HG03025 (cell line): ENCODE measurements around the gene TSPAN10.
"Not testable (repeated sequence)": the region's sequence is repeated elsewhere in the genome, so short reads cannot be mapped to it uniquely, and the experiment has no call there.

Experiments
- ATAC-seq: cut with Tn5 transposase; IDR thresholded peaks from one replicate; pipeline ENCODE4 v1.9.1; 2021; ENCODE audit warnings: mild to moderate bottlenecking, moderate library complexity; ENCODE audit not compliant: unreplicated experiment, low FRiP score

TSPAN10 gene

DNA sequence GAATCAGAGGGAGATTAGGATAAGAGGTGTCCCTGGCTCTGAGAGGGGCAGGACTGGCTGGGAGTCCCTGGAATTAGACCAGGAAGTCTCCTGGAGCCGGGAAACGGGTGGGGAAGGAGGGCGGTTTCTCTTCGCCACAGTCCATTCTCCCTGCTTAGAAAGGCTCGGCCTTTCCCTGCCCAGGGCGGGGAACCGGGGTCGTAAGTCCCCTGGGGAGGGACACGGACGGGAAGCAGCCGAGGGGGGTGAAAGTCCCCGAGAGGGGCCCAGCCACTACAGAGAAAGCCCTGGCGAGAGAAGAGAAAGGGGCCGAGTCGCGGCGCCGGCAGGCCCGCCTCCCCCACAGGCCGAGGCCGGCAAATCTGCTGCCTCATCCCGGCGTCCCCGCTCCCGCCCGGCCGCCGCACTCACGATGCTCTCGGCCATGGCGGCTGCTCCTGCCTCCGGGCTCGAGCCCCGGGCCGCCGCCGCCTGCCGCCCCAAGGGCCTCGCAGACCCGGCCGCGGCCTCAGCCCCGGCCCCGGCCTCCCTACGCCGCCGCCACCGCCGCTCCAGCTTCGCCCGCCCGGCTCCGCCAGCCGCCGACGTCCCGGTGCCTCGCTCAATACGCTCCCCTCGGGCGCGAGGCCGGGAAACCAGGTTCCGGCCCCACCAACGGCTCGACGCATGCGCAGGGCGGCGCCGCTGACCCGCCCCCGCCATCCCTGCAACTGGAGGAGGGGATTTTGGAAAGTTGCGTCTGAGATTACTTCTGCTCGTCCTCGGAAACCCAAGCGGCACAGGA, at the start of gene TSPAN10, which contains the start of gene NPLOC4:
Gene TSPAN10, plus strand, starts transcription at position 692 of the 784 bp plus-strand sequence. CDS start 5,217 bp downstream, outside the sequence.
Gene NPLOC4, minus strand, starts transcription at position 608 of the 784 bp plus-strand sequence. Its CDS starts 182 bp downstream, at position 426.
- ATAC-seq: peak; percentile 73

DNA sequence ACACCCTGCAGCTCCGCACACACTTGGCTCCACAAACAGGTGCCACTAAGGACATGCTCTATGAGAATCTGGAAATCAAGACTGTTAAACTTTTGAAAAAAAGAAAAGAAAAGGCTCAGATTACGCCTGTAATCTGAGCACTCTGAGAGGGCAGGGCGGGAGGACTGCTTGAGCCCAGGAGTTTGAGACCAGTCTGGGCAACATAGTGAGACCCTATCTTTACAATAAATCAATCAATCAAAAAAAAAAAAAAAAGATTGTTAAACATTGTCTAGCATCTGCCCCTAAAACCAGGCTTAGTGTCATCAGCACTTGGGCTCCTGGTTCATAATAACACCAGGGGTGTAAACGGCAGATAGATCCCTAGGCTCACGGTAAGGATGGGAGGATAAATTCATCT, 47.4 kb upstream of the TSPAN10 start:
- no peak for ATAC-seq

DNA sequence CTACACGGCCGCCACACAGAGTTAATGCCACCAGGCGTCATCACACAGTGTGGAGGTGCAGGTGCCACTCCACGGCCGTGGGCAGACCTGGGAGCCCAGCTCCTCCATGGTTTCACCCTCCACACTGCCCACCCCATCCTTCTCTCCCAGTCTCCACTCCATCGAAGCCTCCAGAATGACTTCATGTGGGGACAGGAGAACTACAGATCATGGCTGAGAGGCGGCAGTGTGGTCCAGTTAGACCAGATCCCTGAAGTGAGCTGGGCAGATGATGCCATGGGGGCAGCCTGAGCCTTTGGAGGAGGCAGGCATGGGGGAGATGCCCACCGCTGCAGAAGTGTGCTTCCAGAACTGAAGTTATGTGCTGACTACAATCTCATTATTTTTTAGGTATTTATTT, 46.9 kb upstream of the TSPAN10 start:
- no peak for ATAC-seq

DNA sequence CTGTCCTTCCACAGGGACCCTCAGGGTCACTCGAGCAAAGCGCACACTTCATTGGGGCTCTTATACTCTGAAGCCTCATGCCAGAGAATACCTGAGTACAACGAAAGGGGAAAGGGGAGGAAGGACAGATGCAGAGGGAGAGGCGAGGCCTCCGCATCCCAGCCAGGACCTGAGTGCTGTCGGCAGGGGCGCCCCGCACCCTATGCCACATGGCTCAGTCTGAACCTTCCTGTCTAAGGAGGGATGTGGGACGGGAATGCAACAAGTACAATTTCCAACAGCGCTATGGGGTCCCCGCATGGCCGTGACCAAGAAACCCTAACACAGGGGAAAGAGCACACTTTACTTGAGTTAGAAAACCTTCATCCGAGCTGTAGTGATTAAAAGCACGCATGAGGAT, 45.0 kb upstream of the TSPAN10 start:
- ATAC-seq: no peak

DNA sequence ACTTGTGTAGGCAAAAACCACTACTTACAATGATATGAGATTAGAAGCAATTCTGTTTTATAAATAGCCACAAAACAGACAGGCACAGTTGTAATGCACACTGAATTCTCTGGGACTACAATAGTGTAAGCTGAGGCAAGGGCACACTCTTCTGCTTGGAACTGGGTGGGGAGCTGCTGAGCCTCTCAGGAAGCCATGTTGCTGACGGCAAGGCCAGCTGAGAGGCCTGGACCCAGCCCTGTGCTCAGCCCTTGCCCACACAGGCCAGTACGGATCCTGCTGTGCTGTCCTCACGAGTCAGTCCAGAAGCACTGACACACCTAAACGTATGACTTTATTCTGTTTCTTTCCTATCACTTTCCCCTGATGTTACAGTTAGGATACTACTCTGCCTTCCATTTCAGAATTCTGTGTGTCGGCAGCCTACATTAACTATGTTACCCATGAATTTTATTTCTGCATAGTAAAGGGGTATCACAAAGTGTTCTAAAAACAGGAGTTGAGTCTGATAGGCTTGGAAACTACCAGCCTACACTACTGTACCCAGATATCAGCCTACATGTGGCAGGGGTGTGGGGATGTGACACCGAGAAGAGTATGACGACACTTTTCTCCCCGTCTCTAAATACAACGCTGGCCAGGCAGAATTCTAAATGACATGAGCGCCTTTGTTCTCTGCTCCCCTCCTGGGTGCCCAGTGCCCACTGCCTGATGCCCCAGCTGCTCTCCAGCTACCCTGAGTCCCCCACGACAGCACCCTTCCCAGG, 43.7 kb upstream of the TSPAN10 start:
- ATAC-seq: no peak

DNA sequence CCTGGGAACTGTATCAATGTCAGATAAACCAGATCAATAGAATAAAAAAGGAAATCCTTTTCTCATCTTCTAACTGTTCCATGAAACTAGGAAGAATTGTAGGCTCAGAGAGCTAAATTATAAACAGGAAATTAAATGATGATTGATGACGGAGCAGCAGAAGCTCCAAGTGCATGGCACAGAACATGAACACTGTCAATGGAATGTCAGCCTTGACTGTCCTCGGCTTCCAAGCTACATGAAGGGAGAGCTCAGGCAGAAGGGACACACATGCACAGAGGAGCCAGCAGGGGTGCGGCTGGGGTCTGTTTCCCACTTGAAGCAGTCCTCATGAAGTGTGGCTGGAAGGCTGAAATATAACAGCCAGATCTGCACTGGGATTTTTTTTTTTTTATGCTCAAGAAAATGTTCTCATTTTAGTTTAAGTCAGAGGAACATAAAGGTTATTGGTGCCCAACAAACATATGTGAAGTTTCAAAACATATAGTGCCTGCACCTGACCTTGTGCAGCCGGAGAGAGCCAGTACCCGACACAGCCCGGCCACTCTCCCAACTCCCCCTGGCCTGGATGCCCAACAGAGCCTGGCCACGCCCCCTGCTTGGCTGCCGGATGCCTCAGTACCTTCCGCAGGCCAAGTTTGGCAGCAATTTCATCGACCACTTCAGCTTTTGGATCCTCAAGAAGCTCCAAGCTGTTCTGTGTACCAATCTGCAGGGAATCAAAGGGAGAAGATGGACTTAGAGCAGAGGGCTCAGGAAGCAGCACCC, 37.1 kb upstream of the TSPAN10 start:
- ATAC-seq: no peak

DNA sequence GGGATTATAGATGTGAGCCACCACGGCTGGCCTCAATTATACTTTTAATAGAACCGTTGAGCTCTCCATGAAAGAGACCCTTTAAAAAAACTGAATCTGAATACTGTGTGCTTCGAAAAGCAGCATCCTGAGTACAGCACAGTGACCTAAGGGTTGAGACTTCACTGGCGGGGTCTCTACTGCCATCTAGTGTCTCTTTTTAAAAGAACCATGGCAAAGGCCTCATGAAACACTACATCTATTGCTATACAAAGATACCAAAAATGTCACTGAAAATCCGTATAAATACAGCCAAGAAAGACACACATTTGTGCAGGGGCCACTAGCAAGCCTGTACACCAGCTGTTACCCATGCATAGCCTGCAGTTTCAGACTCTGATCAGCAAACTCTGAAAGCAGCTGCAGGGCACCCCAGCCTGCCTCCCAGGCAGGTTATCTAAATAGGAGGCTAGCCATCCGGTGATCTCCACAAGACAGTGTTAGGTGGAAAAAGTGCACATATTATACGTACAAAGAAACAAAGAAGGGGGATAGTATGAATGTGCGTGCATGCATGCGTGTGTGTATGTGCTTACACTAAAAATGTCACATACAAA, 35.4 kb upstream of the TSPAN10 start:
- ATAC-seq: no peak

DNA sequence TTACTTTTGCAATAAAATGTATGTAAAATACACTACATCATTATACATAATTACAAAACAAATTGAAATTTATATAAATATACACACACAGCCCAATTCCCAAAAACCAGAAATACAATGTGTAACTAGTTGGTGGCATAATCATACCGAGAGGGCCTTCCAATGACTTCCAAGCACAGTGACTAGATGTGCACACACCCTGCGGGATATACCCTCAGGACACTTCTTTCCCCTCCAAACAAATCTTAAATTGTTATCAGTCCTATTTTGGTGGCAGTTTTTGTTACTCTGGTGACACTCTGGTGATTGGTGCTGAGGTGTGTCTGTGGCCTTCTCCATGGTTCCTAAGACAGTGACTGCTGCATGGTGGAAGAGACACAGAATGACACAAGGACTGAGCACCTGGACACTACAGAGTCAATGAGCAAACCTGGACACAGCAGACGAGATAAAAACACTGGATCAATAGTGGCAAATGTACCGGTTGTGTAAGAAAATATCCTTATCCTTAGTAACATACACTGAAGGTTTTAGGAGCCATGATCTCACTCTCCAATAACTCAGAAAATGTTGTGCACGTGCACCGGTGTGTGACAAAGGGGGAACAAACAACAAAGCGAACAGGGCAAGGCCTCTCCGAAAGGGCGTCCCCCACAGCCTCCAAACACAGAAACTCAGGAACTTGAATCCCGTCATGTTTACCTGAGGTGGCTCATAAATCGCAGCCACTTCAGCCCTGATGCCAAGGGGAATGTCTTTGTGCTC, 33.0 kb upstream of the TSPAN10 start:
- ATAC-seq: no peak

DNA sequence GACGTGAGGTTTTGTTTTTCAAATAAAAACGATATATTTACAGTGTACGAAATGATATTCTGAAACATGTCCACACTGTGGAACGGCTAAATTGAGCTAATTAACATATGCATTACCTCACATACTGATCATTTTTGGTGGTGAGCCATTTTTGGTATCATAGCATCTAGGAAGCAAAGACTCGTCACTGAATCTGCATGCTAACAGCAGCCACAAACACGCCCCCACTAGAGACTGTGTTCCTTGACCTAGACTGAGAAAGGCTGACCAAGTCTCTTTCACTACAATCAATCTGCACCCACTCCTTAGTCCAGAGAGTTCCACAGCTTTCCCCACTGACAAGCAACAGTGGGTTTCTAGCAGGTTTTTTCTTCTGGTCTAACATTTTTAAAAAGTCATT, 29.6 kb upstream of the TSPAN10 start:
- no peak for ATAC-seq

DNA sequence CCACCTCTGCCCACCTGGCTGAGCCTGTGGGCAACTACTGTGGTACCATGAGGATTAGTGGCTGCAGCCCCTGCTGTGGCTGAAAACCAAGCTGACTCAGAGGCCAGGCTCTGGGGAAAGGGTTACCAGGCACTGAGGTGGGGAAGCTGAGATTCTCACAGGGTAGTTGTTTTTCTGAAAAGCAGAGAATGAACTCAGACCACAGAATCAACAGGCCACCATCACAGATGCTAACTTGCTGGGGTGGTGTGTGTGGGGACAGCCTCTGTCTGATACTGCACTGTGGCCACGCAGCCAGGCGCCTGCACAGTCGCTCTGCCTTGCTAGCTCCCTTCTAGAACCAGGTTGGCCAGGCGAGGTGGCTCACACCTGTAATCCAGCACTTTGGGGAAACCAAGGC, 28.9 kb upstream of the TSPAN10 start:
- no peak for ATAC-seq

DNA sequence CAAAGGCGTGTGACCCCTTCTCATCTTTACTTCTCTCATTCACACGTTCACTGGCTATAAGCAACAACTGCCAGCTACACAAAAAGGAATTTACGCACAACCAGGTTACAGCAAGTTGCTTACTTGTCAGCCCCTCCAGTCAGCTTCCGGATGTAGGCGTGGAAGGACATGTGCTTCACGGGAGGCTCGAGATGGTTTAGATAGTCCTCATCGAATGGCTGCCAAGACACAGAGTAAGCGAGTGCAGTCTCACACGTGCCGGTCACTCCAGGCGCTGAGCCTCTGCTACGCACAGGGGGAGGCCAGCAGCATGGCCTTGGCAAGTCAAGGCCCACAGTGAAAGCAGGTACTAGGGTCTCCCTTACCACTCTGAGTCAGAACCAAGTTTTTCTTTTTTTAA, 28.4 kb upstream of the TSPAN10 start:
- no peak for ATAC-seq

DNA sequence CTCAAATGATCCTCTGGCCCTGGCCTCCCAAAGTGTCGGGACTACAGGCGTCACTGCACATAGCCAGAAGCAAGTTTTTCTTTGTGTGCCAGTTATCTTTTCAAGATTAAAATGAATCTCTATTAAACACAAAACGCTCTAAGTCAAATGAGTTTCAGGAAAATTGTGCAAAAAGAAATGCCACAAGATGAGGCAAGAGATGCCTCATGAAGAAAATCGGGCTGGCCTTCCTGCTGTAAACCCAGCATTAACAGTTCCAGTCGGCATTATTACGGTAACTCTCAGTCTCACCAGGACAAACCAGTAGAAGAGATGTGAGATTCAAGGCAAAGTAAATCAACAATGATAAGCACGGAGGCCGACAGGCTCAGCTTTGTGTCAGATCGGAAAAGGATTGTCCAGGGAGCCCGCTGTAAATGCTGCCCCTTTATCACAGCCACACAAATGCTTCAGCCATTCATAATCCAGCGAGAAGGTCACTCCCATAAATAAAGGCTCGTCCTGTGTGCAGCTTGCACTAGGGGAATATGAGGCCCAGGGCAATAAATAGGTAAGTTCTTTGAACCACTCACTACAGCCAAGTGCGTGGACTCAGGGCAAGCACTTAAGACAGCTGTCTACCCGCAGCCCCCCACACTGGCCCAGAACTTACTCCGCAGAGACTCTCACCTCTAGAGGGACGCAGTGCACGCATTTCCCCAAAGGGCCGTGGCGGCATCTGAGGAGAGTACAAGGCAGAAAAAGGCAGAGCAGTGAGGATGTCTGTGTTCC, 27.3 kb upstream of the TSPAN10 start:
- no peak for ATAC-seq

DNA sequence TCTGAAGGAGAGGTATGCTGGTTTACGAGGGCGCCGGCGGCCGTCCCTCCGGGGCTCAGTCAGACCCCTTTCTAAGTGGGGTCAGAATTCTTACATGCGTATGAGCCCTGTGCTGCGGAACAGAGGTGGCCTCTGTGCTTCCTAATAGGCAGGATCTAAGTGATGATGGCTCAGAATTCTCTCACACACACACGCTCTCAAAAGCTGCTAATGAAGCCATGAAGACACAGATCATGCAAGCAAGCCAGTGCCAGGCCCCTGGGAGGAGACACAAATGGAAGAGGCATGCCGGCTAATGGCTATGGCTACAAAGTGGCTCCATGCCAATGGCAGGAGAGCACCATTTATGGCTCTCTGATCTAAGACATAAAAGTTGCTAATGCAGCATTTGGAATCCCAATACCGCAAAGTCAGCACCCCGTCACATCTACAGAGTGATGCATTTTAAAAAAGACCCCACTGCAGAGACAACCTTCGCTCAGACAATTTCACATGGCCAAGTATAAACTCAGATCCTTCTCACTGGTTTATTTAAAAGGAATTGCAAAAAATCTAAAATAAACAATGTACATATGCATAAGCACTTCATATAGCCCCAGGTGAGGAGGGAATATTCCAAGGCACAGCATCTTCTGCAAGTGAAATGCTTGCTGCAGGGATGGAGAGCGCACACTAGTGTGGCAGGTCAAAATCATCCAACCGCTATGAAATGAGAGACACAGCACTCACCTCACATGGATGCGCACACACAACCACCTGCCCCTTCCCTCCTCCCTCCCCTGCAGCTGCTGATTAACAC, 24.6 kb upstream of the TSPAN10 start:
- no peak for ATAC-seq

DNA sequence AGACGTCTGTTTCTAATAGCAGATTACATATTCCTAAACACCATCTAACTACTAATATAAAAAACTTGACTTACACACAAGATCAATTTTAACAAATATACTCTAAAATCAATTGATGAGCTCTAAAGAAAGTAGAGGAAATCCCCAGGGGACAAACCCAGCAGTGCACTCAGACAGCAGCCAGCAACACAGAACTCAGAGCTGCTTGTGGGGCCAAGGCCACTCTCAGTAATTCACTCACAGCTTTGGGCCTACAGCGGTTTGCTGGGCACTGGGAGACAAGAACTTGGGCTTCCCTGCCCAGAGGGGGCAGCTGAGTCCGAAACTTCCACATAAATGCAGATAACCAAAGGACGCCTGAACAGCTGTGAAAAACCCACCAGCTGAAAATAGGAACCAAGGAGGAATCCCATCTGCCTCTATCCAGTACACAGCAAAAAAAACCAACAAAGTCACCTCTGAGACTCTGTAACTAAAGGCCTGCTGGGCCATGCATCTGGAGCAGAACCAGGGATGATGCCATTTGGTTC, 21.5 kb upstream of the TSPAN10 start:
- ATAC-seq: no peak

DNA sequence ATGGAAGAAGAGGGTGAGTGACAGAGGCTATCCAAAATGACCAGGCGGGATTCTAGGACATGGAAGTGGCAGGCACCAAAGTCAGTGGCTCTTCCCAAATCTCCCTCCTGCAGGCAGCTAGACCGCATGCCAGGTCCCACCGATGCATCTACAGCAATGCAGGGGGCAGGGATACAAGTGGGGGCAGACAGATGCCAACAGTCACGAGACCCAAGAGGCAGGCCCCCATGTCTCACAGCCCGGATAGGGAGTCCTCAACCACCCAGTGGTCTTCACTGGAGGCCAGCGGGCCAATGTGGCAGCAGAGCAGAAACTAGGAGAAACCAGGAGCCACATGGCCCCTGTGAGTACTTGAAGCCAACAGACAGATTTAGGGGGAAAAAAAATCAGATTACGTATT, 20.1 kb upstream of the TSPAN10 start:
- no peak for ATAC-seq

DNA sequence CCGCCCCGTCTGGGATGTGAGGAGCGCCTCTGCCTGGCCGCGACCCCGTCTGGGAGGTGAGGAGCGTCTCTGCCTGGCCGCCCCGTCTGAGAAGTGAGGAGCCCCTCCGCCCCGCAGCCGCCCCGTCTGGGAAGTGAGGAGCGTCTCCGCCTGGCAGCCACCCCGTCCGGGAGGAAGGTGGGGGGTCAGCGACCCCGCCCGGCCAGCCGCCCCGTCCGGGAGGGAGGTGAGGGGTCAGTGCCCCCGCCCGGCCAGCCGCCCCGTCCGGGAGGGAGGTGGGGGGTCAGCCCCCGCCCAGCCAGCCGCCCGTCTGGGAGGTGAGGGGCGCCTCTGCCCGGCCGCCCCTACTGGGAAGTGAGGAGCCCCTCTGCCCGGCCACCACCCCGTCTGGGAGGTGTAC, 18.7 kb upstream of the TSPAN10 start:
- not testable (repeated sequence) for ATAC-seq

DNA sequence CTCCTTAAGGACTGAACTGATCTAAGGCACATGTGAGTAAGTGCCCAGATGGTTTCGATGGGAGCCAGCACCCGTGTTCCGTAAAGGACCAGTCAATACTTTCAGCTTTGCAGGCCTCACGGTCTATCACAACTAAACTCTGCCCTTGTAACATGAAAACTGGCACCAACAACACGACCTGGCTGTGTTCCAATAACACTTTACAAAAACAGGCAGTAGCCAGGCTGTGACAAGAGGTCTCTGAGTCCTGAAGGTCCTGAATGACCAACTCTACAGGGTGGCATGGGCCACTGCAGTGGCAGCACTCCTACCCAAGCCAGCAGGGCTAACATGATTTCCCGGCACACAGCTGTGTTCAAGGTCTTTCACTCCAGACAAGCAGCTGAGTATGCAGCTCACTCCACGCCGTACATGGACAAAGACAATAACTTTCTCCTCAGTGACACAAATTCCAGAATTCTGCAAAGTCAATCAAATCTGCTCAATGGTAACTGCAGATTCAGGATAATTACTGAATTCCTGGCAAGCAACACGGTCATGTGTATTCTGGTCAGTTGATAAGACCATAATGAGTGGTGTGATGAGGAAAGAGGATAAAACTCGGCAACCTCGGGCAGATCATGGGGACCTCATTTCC, 15.4 kb upstream of the TSPAN10 start:
- ATAC-seq: no peak

DNA sequence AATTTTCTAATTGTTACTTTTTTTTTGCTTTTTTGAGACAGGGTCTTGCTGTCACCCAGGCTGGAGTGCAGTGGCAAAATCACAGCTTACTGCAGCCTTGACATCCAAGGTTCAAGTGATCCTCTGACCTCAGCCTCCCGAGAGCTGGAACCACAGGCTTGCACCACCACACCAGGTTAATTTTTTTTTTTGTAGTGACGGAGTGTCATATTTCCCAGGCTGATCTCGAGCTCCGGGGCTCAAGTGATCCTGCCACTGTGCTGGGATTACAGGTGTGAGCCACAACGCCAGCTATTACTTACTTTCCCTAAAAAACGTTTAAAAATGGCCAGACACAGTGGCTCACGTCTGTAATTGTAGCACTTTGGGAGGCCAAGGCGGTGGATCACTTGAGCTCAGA, 6.7 kb upstream of the TSPAN10 start:
- ATAC-seq: no peak
